ENCODE results near the gene VCL. TPM values are rescaled to one million over a fixed set of nuclear protein-coding genes. Genes with fewer than 3 reads are reported as not detected.

VCL gene
- total and polyA plus RNA-seq, 9 of the 15 experiments (the other 6 are each of a cell fraction or from before 2014, with no cell fraction given): 29.8 to 186 (median 76.4) TPM

DNA sequence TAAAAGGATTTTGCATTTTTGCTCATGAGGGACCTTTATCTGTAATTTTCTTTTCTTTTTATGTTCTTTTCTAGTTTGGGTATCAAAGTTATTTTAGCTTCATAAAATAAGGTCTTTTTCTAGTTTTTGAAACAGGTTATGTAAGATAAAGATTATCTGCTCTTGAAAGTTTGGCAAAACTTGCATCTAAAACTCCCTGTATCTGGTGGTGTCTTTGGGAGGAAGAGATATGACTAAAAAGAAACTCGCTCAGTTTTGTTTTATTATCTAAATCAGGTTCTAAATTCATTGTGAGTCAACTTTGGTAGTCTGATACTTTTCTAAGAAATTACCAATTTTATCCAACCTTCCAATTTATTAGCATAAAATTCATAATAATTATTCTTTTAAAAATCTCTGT is 55.1 kb downstream of the VCL start:
- no peak overlapping the region; the same call in 2 of the 3 replicates for H3K27ac ChIP-seq (ENCODE audit: extremely low read depth, low read depth, low read length)
- peaks cover 6% of the 10 kb centered on the region; the same call in 2 of the 3 replicates for H3K36me3 ChIP-seq (ENCODE audit: control insufficient read depth, insufficient read depth, low read length)
- DNase-seq (ENCODE audit: extremely low read depth in 1 of 4, low spot score in 3 of 4) (no peak), FAIRE-seq (no peak), ATAC-seq (no peak)
- POLR2A ChIA-PET: interaction anchor here (1.1 to 2.2 kb wide), 3 partner anchors 11 to 55 kb away, joined by 3 to 6 read pairs (median 4); partner anchors contain the start of gene VCL
- H3K79me2 ChIP-seq (ENCODE audit: control insufficient read depth, insufficient read depth, low read length): peaks cover 88% of the 10 kb centered on the region
- no TSS peak for BruUV-seq (replicated peaks)
- 0% methylated on average over 1 of the region's 1 CpG for WGBS (ENCODE audit: insufficient coverage, low coverage, missing lambda C conversion rate)
- H3K4me2 ChIP-seq (ENCODE audit: insufficient read depth, low read length): no peak overlapping the region
- H2AFZ ChIP-seq (ENCODE audit: low read depth, low read length): no peak overlapping the region
- 0 out of 2 replicates have a peak, but pooled peaks cover 7% of the 10 kb centered on the region for H4K20me1 ChIP-seq (replicated peaks; ENCODE audit: control insufficient read depth, insufficient read depth, low read length)
- H3K9me1 ChIP-seq (ENCODE audit: control insufficient read depth, insufficient read depth, low read length): no peaks in the 10 kb centered on the region
- peaks cover 13 to 32% of the 10 kb centered on the region in 2 experiments; a peak in 4 of 5 replicates for H3K4me1 ChIP-seq (replicated peaks in 1 of 2; ENCODE audit: control insufficient read depth in 2 of 2, insufficient read depth in 2 of 2, low read length in 2 of 2)
- CTCF ChIA-PET (ENCODE audit: low intra/inter-chr PET ratio): no interaction called here
- TF ChIP-seq CBFA2T2 (conservative IDR thresholded peaks at IDR 0.05) (0 out of 2 replicates have a peak, but pooled peaks have one; percentile 11), TEAD4 (IDR thresholded peaks at IDR 0.05; ENCODE audit: low read length) (peak; percentile 39; the same call in 1 of the 2 replicates), TEAD4 (CRISPR knock-in tag; IDR thresholded peaks at IDR 0.05; ENCODE audit: borderline replicate concordance) (no peak), RBFOX2 (IDR thresholded peaks at IDR 0.05; ENCODE audit: low read depth, low read length) (no peak), ZEB2 (IDR thresholded peaks at IDR 0.05) (no peak), ARID1B (IDR thresholded peaks at IDR 0.05) (peak; percentile 32; the same call in 1 of the 2 replicates), RFX5 (IDR thresholded peaks at IDR 0.05; ENCODE audit: low read depth, low read length) (0 out of 2 replicates have a peak, but pooled peaks have one; percentile 22), CBFA2T3 (IDR thresholded peaks at IDR 0.05) (peak; percentile 55; the same call in 1 of the 2 replicates), PCBP1 (IDR thresholded peaks at IDR 0.05; ENCODE audit: low read depth, low read length, poor library complexity, severe bottlenecking) (no peak), RBM39 (optimal IDR thresholded peaks at IDR 0.05; ENCODE audit: low read depth, low read length) (no peak), U2AF1 (optimal IDR thresholded peaks at IDR 0.05; ENCODE audit: low read depth, low read length) (no peak), SMARCB1 (IDR thresholded peaks at IDR 0.05; ENCODE audit: insufficient read length, low read depth) (no peak), ZFP30 (CRISPR knock-in tag; IDR thresholded peaks at IDR 0.05; ENCODE audit: borderline replicate concordance) (no peak), ZFX (CRISPR knock-in tag; IDR thresholded peaks at IDR 0.05) (no peak), NONO (IDR thresholded peaks at IDR 0.05; ENCODE audit: low read depth in 2 of 2, low read length in 1 of 2) (no peak)
- TF ChIP-seq, protein P1, sequence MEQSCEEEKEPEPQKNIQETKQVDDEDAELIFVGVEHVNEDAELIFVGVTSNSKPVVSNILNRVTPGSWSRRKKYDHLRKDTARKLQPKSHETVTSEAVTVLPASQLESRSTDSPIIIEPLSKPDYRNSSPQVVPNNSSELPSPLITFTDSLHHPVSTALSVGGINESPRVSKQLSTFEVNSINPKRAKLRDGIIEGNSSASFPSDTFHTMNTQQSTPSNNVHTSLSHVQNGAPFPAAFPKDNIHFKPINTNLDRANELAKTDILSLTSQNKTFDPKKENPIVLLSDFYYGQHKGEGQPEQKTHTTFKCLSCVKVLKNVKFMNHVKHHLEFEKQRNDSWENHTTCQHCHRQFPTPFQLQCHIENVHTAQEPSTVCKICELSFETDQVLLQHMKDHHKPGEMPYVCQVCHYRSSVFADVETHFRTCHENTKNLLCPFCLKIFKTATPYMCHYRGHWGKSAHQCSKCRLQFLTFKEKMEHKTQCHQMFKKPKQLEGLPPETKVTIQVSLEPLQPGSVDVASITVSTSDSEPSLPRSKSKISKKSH (CRISPR knock-in tag; IDR thresholded peaks at IDR 0.05): no peak
- TF ChIP-seq, protein P2, sequence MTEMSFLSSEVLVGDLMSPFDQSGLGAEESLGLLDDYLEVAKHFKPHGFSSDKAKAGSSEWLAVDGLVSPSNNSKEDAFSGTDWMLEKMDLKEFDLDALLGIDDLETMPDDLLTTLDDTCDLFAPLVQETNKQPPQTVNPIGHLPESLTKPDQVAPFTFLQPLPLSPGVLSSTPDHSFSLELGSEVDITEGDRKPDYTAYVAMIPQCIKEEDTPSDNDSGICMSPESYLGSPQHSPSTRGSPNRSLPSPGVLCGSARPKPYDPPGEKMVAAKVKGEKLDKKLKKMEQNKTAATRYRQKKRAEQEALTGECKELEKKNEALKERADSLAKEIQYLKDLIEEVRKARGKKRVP (CRISPR knock-in tag; IDR thresholded peaks at IDR 0.05): no peak
- TF ChIP-seq, protein P3, sequence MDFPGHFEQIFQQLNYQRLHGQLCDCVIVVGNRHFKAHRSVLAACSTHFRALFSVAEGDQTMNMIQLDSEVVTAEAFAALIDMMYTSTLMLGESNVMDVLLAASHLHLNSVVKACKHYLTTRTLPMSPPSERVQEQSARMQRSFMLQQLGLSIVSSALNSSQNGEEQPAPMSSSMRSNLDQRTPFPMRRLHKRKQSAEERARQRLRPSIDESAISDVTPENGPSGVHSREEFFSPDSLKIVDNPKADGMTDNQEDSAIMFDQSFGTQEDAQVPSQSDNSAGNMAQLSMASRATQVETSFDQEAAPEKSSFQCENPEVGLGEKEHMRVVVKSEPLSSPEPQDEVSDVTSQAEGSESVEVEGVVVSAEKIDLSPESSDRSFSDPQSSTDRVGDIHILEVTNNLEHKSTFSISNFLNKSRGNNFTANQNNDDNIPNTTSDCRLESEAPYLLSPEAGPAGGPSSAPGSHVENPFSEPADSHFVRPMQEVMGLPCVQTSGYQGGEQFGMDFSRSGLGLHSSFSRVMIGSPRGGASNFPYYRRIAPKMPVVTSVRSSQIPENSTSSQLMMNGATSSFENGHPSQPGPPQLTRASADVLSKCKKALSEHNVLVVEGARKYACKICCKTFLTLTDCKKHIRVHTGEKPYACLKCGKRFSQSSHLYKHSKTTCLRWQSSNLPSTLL (IDR thresholded peaks at IDR 0.05): 0 out of 2 replicates have a peak, but pooled peaks have one; percentile 8
- TF ChIP-seq, protein P4, sequence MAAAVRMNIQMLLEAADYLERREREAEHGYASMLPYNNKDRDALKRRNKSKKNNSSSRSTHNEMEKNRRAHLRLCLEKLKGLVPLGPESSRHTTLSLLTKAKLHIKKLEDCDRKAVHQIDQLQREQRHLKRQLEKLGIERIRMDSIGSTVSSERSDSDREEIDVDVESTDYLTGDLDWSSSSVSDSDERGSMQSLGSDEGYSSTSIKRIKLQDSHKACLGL (CRISPR knock-in tag; IDR thresholded peaks at IDR 0.05; ENCODE audit: borderline replicate concordance, poor library complexity, severe bottlenecking): no peak
- intact Hi-C loops (cut with micrococcal nuclease): no loop called here
- no peak overlapping the region for H3K9ac ChIP-seq (ENCODE audit: insufficient read depth in 1 of 2, low read depth in 2 of 2, low read length in 2 of 2)
- no peaks in the 10 kb centered on the region for H3K27me3 ChIP-seq (ENCODE audit: control insufficient read depth in 2 of 2, insufficient read depth in 2 of 2, low read length in 2 of 2)
- H3K4me3 ChIP-seq: no peak overlapping the region
- H3K9me3 ChIP-seq (replicated peaks; ENCODE audit: control insufficient read depth, insufficient read depth, low read depth, low read length): no peaks in the 10 kb centered on the region
- in situ Hi-C loops (cut with MboI): no loop called here

Measured in K562 (cell line).